H1 (cell line): ENCODE measurements around the gene PER2. TPM values are rescaled to one million over a fixed set of nuclear protein-coding genes. Genes with fewer than 3 reads are reported as not detected.

Experiments
- CTCF ChIA-PET: fragments of 300-600 bp; sonication (Branson Sonifier 250); formaldehyde crosslinking; loops from one replicate; lab custom pipeline; 2021; ENCODE audit not compliant: partially characterized antibody; lab: Charles Lee
- POLR2A ChIA-PET: fragments of 300-600 bp; sonication (Branson Sonifier 250); formaldehyde crosslinking; loops from one replicate; lab custom pipeline; 2021; ENCODE audit warnings: inconsistent platforms; ENCODE audit not compliant: partially characterized antibody; lab: Charles Lee
- DNase-seq, 2 experiments: peaks; one replicate each; pipeline versions ENCODE4 v3.0.0 to v3.0.0-alpha.2; 2010 to 2022; ENCODE audit warnings: low spot score in 2 of 2, low read depth in 1 of 2, mixed read lengths in 1 of 2
- FAIRE-seq: peaks from 2 replicates; lab custom pipeline; 2011; peaks lifted over from hg19 to GRCh38; lab: Jason Lieb, UNC
- H2AFZ ChIP-seq: 2 replicates; pipeline ENCODE4 v1.8.1; 2012; ENCODE audit warnings: low read length, inconsistent platforms
- H2AK5ac ChIP-seq: 2 replicates; pipeline ENCODE4 v1.6.1; 2013; ENCODE audit warnings: low read depth, low read length
- H2BK120ac ChIP-seq: replicated peaks from 2 replicates; pipeline ENCODE3; 2013; ENCODE audit warnings: low read depth, low read length, inconsistent platforms
- H2BK12ac ChIP-seq: 2 replicates; pipeline ENCODE4 v1.6.1; 2013; ENCODE audit warnings: low read depth, low read length
- H2BK15ac ChIP-seq: 2 replicates; pipeline ENCODE4 v1.6.1; 2013; ENCODE audit warnings: low read length
- H2BK20ac ChIP-seq: 2 replicates; pipeline ENCODE4 v1.6.1; 2013; ENCODE audit warnings: low read length
- H2BK5ac ChIP-seq: 2 replicates; pipeline ENCODE4 v1.6.1; 2013; ENCODE audit warnings: low read depth, low read length
- H3K14ac ChIP-seq: 2 replicates; pipeline ENCODE4 v1.6.1; 2013; ENCODE audit warnings: inconsistent platforms; ENCODE audit not compliant: insufficient read length
- H3K18ac ChIP-seq: 2 replicates; pipeline ENCODE4 v1.6.1; 2013; ENCODE audit warnings: low read length; ENCODE audit errors: extremely low read depth
- H3K23ac ChIP-seq: 2 replicates; pipeline ENCODE4 v1.6.1; 2013; ENCODE audit warnings: inconsistent platforms; ENCODE audit not compliant: insufficient read length
- H3K23me2 ChIP-seq: 2 replicates; pipeline ENCODE4 v1.6.1; 2013; ENCODE audit warnings: low read depth, low read length
- H3K27ac ChIP-seq: 2 replicates; pipeline ENCODE4 v1.6.1; 2011; ENCODE audit warnings: low read depth, low read length, inconsistent platforms
- H3K27me3 ChIP-seq, 4 experiments: replicated peaks in 1 of 4; 1 replicate in 1 of 4; 2 replicates in 3 of 4; pipeline versions ENCODE4 v1.6.1 to v1.8.1; 2011 to 2013; ENCODE audit warnings: low read length in 3 of 4, mild to moderate bottlenecking in 3 of 4, inconsistent platforms in 2 of 4, mixed read lengths in 2 of 4, moderate library complexity in 1 of 4; ENCODE audit not compliant: control insufficient read depth in 3 of 4, insufficient read depth in 3 of 4; ENCODE audit errors: extremely low read depth in 1 of 4
- H3K36me3 ChIP-seq, 4 experiments: 2 replicates each; pipeline versions ENCODE4 v1.6.1 to v1.8.1; 2011 to 2013; ENCODE audit warnings: mild to moderate bottlenecking in 4 of 4, low read length in 3 of 4, moderate library complexity in 2 of 4, control low read depth in 1 of 4, inconsistent platforms in 1 of 4; ENCODE audit not compliant: insufficient read depth in 4 of 4, control insufficient read depth in 2 of 4
- H3K4ac ChIP-seq: replicated peaks from 2 replicates; pipeline ENCODE3; 2013; ENCODE audit warnings: low read length, low read depth, mixed read lengths, inconsistent platforms; ENCODE audit not compliant: insufficient read length
- H3K4me1 ChIP-seq, 4 experiments: replicated peaks in 1 of 4; 1 replicate in 1 of 4; 2 replicates in 3 of 4; pipeline versions ENCODE4 v1.6.1 to v1.8.1; 2011 to 2013; ENCODE audit warnings: low read length in 3 of 4, inconsistent platforms in 2 of 4, mixed read lengths in 1 of 4; ENCODE audit not compliant: insufficient read depth in 4 of 4, control insufficient read depth in 3 of 4
- H3K4me2 ChIP-seq, 2 experiments: 2 replicates each; pipeline versions ENCODE4 v1.6.1 to v1.8.1; 2011 to 2013; ENCODE audit warnings: low read depth in 2 of 2, low read length in 2 of 2, control low read depth in 1 of 2, inconsistent platforms in 1 of 2, mild to moderate bottlenecking in 1 of 2; ENCODE audit not compliant: insufficient read depth in 1 of 2
- H3K4me3 ChIP-seq, 4 experiments: fragments of 200-600, 300-600 bp in 1 of 4; sonication (generic), shearing (Covaris generic), sonication (Bioruptor Twin) in 1 of 4; 2 replicates each; pipeline versions ENCODE4 v1.5.1 to v1.8.1; 2011 to 2016; ENCODE audit warnings: low read length in 4 of 4, low read depth in 3 of 4, control low read depth in 2 of 4, inconsistent platforms in 2 of 4, mild to moderate bottlenecking in 2 of 4, mixed read lengths in 1 of 4, moderate library complexity in 1 of 4; ENCODE audit not compliant: insufficient read depth in 2 of 4; ENCODE audit errors: extremely low read depth in 1 of 4
- H3K56ac ChIP-seq: replicated peaks from 2 replicates; pipeline ENCODE3; 2013; ENCODE audit warnings: low read depth, mild to moderate bottlenecking, mixed read lengths, low read length, inconsistent platforms; ENCODE audit not compliant: insufficient read length
- H3K79me1 ChIP-seq: 2 replicates; pipeline ENCODE4 v1.6.1; 2013; ENCODE audit warnings: low read depth, low read length, control low read depth
- H3K79me2 ChIP-seq, 2 experiments: 2 replicates each; pipeline versions ENCODE4 v1.6.1 to v1.8.1; 2012 to 2013; ENCODE audit warnings: low read length in 2 of 2, mild to moderate bottlenecking in 2 of 2, inconsistent platforms in 1 of 2; ENCODE audit not compliant: insufficient read depth in 2 of 2, control insufficient read depth in 1 of 2
- H3K9ac ChIP-seq, 4 experiments: replicated peaks in 1 of 4; 1 replicate in 1 of 4; 2 replicates in 3 of 4; pipeline versions ENCODE4 v1.6.1 to v1.8.1; 2011 to 2013; ENCODE audit warnings: low read depth in 3 of 4, low read length in 3 of 4, control low read depth in 2 of 4, mild to moderate bottlenecking in 2 of 4, moderate library complexity in 2 of 4, inconsistent platforms in 1 of 4; ENCODE audit errors: extremely low read depth in 1 of 4
- H3K9me3 ChIP-seq, 2 experiments: 2 replicates each; pipeline versions ENCODE4 v1.6.1 to v1.8.1; 2012 to 2013; ENCODE audit warnings: mild to moderate bottlenecking in 2 of 2, moderate library complexity in 2 of 2, control low read depth in 1 of 2, inconsistent platforms in 1 of 2, low read depth in 1 of 2, low read length in 1 of 2, mixed read lengths in 1 of 2; ENCODE audit not compliant: insufficient read depth in 2 of 2
- H4K20me1 ChIP-seq, 2 experiments: replicated peaks in 1 of 2; 2 replicates each; pipeline versions ENCODE3 to v1.8.1; 2011 to 2013; ENCODE audit warnings: inconsistent platforms in 2 of 2, low read length in 2 of 2, mild to moderate bottlenecking in 1 of 2; ENCODE audit not compliant: insufficient read depth in 2 of 2, control insufficient read depth in 1 of 2
- H4K5ac ChIP-seq: 2 replicates; pipeline ENCODE4 v1.6.1; 2013; ENCODE audit warnings: low read length, low read depth, mixed read lengths, inconsistent platforms; ENCODE audit not compliant: insufficient read length
- H4K8ac ChIP-seq: 2 replicates; pipeline ENCODE4 v1.8.0; 2013; ENCODE audit warnings: mild to moderate bottlenecking, moderate library complexity, low read length, inconsistent platforms; ENCODE audit not compliant: insufficient read depth; ENCODE audit errors: extremely low read depth
- H4K91ac ChIP-seq: replicated peaks from 2 replicates; pipeline ENCODE3; 2013; ENCODE audit warnings: low read length, mixed read lengths, inconsistent platforms; ENCODE audit not compliant: insufficient read length
- BRCA1 ChIP-seq: IDR thresholded peaks from 2 replicates; pipeline ENCODE4 v1.6.1; 2012; ENCODE audit warnings: low read depth, low read length, improper control_type of control experiment
- CEBPB ChIP-seq: IDR thresholded peaks from 2 replicates; pipeline ENCODE4 v1.6.1; 2012; ENCODE audit warnings: low read depth, low read length
- CHD2 ChIP-seq: IDR thresholded peaks from 2 replicates; pipeline ENCODE4 v1.6.1; 2012; ENCODE audit warnings: low read length, improper control_type of control experiment
- EZH2 ChIP-seq: fragments of 200-600 bp; sonication (generic); IDR thresholded peaks from 2 replicates; pipeline ENCODE4 v1.7.1; 2012; ENCODE audit warnings: low read depth, mild to moderate bottlenecking, moderate library complexity, low read length, inconsistent platforms; ENCODE audit not compliant: severe bottlenecking
- POLR2AphosphoS5 ChIP-seq: IDR thresholded peaks from 2 replicates; pipeline ENCODE4 v1.6.1; 2011; ENCODE audit warnings: low read depth, low read length
- RBBP5 ChIP-seq: IDR thresholded peaks from 2 replicates; pipeline ENCODE4 v1.7.1; 2012; ENCODE audit warnings: low read depth, mild to moderate bottlenecking, inconsistent platforms, low read length, moderate library complexity, borderline replicate concordance
- SIRT6 ChIP-seq: IDR thresholded peaks from one replicate; pipeline ENCODE4 v1.7.1; 2012; ENCODE audit warnings: low read length, inconsistent platforms
- SP2 ChIP-seq: IDR thresholded peaks from 2 replicates; pipeline ENCODE4 v1.6.1; 2012; ENCODE audit warnings: mild to moderate bottlenecking, low read length, inconsistent platforms
- TAF1 ChIP-seq: IDR thresholded peaks from 2 replicates; pipeline ENCODE4 v1.6.1; 2011; ENCODE audit warnings: mild to moderate bottlenecking, low read depth, low read length
- TEAD4 ChIP-seq: IDR thresholded peaks from 2 replicates; pipeline ENCODE4 v1.6.1; 2012; ENCODE audit warnings: low read depth, low read length, inconsistent platforms, mixed read lengths
- ZNF274 ChIP-seq: IDR thresholded peaks from 2 replicates; pipeline ENCODE4 v1.7.0; 2012; ENCODE audit warnings: low read length, borderline replicate concordance; ENCODE audit errors: extremely low read depth
- WGBS, 2 experiments: shearing (Covaris generic) in 1 of 2; methylation state at CpG; one replicate each; pipeline versions ENCODE4 v1.1.6 to v1.1.7; 2013 to 2015; ENCODE audit warnings: low lambda C conversion rate in 2 of 2, mixed read lengths in 2 of 2, inconsistent platforms in 1 of 2, low coverage in 1 of 2, missing lambda C conversion rate in 1 of 2; ENCODE audit not compliant: insufficient replicate concordance in 2 of 2, insufficient coverage in 1 of 2, insufficient read length in 1 of 2; ENCODE audit errors: extremely low coverage in 1 of 2, missing lambda C conversion rate in 1 of 2; 5-methylcytosine and 5-hydroxymethylcytosine counted together
- polyA plus RNA-seq, 7 experiments: library from polyadenylated mRNA; depleted of rRNA in 3 of 7; stranded (reverse) in 5 of 7; unstranded in 2 of 7; fragments of >200 nt in 5 of 7; fragments of 200-250 nt in 2 of 7; gene quantifications; 1 replicate in 5 of 7; 2 replicates in 1 of 7; 4 replicates in 1 of 7; pipeline versions ENCODE4 v1.2.1 to v1.2.3, GENCODE V29; 2011 to 2013; ENCODE audit warnings: missing spikeins in 2 of 7, mixed read lengths in 2 of 7
- total RNA-seq: library from RNA; stranded (reverse); fragmentation: NEBNext Ultra II Directional; extraction: Animal tissue kit (Norgen Biotek cat#: 25700); gene quantifications from 2 replicates; pipeline ENCODE4 v1.2.1, GENCODE V29; 2021
- TF ChIP-seq, protein P1 (sequence below): IDR thresholded peaks from 2 replicates; pipeline ENCODE4 v1.6.1; 2011; ENCODE audit warnings: low read depth, mild to moderate bottlenecking, low read length; ENCODE audit not compliant: insufficient read depth
- TF ChIP-seq, protein P2 (sequence below): IDR thresholded peaks from 2 replicates; pipeline ENCODE4 v1.6.1; 2012; ENCODE audit warnings: low read length, inconsistent platforms

Gene PER2
- total and polyA plus RNA-seq, 2 of the 8 experiments (the other 6 are each of a cell fraction or from before 2014, with no cell fraction given): 0.91 to 5.5 TPM

- Histone ChIP-seq H2BK15ac (no peak overlapping the region), H4K20me1 (peaks cover 0 to 6% of the 10 kb centered on the region in 2 experiments), H3K9me3 (no peaks in the 10 kb centered on the region), H3K4me3 (no peak overlapping the region), H3K56ac (no peak overlapping the region), H2BK12ac (no peak overlapping the region), H3K4me2 (no peak overlapping the region), H3K36me3 (peaks cover 0 to 20% (median under 1%) of the 10 kb centered on the region in 4 experiments; a peak in 4 of 8 replicates), H3K4me1 (no peaks in the 10 kb centered on the region), H2BK20ac (no peak overlapping the region), H4K5ac (no peak overlapping the region), H2BK120ac (no peak overlapping the region), H3K79me2 (no peaks in the 10 kb centered on the region), H3K9ac (no peak overlapping the region), H3K27ac (no peak overlapping the region), H3K27me3 (no peaks in the 10 kb centered on the region), H2AFZ (no peak overlapping the region), H3K79me1 (no peaks in the 10 kb centered on the region; the same call in 1 of the 2 replicates), H3K14ac (no peak overlapping the region), H4K8ac (no peak overlapping the region), H3K23ac (no peak overlapping the region), H3K18ac (no peak overlapping the region), H3K23me2 (no peaks in the 10 kb centered on the region), H4K91ac (no peak overlapping the region), H2AK5ac (no peak overlapping the region), H2BK5ac (no peak overlapping the region), H3K4ac (no peak overlapping the region)
- FAIRE-seq (no peak), DNase-seq (no peak)
- ChIA-PET CTCF (interaction anchor here (0.9 kb wide), 1 partner anchor 35 kb away, joined by 3 read pairs; no protein-coding TSS in a partner anchor), POLR2A (no interaction called here)
- 91% methylated on average over 5 of the region's 5 CpGs; no CpG with 5 or more reads in 1 of the 2 experiments for WGBS, 2 experiments
- no peak for TF ChIP-seq CEBPB
- TF ChIP-seq, protein P1, sequence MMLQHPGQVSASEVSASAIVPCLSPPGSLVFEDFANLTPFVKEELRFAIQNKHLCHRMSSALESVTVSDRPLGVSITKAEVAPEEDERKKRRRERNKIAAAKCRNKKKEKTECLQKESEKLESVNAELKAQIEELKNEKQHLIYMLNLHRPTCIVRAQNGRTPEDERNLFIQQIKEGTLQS: no peak
- TF ChIP-seq TEAD4: no peak
- TF ChIP-seq SIRT6: no peak
- TF ChIP-seq, protein P2, sequence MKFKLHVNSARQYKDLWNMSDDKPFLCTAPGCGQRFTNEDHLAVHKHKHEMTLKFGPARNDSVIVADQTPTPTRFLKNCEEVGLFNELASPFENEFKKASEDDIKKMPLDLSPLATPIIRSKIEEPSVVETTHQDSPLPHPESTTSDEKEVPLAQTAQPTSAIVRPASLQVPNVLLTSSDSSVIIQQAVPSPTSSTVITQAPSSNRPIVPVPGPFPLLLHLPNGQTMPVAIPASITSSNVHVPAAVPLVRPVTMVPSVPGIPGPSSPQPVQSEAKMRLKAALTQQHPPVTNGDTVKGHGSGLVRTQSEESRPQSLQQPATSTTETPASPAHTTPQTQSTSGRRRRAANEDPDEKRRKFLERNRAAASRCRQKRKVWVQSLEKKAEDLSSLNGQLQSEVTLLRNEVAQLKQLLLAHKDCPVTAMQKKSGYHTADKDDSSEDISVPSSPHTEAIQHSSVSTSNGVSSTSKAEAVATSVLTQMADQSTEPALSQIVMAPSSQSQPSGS: no peak
- TF ChIP-seq TAF1: no peak
- no peak for TF ChIP-seq SP2
- TF ChIP-seq POLR2AphosphoS5: no peak
- TF ChIP-seq EZH2: no peak
- no peak for TF ChIP-seq BRCA1
- no peak for TF ChIP-seq RBBP5
- TF ChIP-seq CHD2: no peak
- no peak for TF ChIP-seq ZNF274
Measured at GRCh38 chr2:238331916-238332315, 43.5 kb upstream of the PER2 start.
